ENCODE results near the gene REP15. TPM values are rescaled to one million over a fixed set of nuclear protein-coding genes. Genes with fewer than 3 reads are reported as not detected.
"Not testable (repeated sequence)": the region's sequence is repeated elsewhere in the genome, so short reads cannot be mapped to it uniquely, and the experiment has no call there.

REP15 gene
- total RNA-seq, 1 donor from 2014 or later: 1.6 TPM

- H3K27me3 Mint-ChIP-seq (ENCODE audit: unreplicated experiment): no peaks in the 10 kb centered on the region
- no peaks in the 10 kb centered on the region for H3K9me3 Mint-ChIP-seq (ENCODE audit: unreplicated experiment)
- no peak overlapping the region for H3K4me3 Mint-ChIP-seq (ENCODE audit: unreplicated experiment)
- no peak overlapping the region for H3K27ac Mint-ChIP-seq (ENCODE audit: unreplicated experiment)
- H3K36me3 Mint-ChIP-seq (ENCODE audit: unreplicated experiment): no peaks in the 10 kb centered on the region
- peak; percentile 83 for TF ChIP-seq CTCF (IDR thresholded peaks at IDR 0.05; ENCODE audit: partially characterized antibody, unreplicated experiment)
- no peaks in the 10 kb centered on the region for H3K4me1 Mint-ChIP-seq (ENCODE audit: low read depth, unreplicated experiment)
- DNase-seq: peak; percentile 29
Observed at GRCh38 chr12:27733052-27733656, 36.9 kb downstream of the REP15 start.

GRCh38 chr12:27733791-27734190, 37.5 kb downstream of the REP15 start:
- DNase-seq: no peak
- TF ChIP-seq CTCF (IDR thresholded peaks at IDR 0.05; ENCODE audit: partially characterized antibody, unreplicated experiment): no peak
- Mint-ChIP-seq H3K4me1 (ENCODE audit: low read depth, unreplicated experiment) (no peaks in the 10 kb centered on the region), H3K36me3 (ENCODE audit: unreplicated experiment) (no peaks in the 10 kb centered on the region), H3K4me3 (ENCODE audit: unreplicated experiment) (no peak overlapping the region), H3K9me3 (ENCODE audit: unreplicated experiment) (no peaks in the 10 kb centered on the region), H3K27me3 (ENCODE audit: unreplicated experiment) (no peaks in the 10 kb centered on the region), H3K27ac (ENCODE audit: unreplicated experiment) (no peak overlapping the region)

GRCh38 chr12:27734321-27734720, 38.1 kb downstream of the REP15 start:
- not testable (repeated sequence) for H3K36me3 Mint-ChIP-seq (ENCODE audit: unreplicated experiment); H3K27me3 Mint-ChIP-seq (ENCODE audit: unreplicated experiment); DNase-seq; H3K9me3 Mint-ChIP-seq (ENCODE audit: unreplicated experiment); H3K27ac Mint-ChIP-seq (ENCODE audit: unreplicated experiment); H3K4me3 Mint-ChIP-seq (ENCODE audit: unreplicated experiment); H3K4me1 Mint-ChIP-seq (ENCODE audit: low read depth, unreplicated experiment)

GRCh38 chr12:27743601-27744000, 47.4 kb downstream of the REP15 start:
- Mint-ChIP-seq H3K36me3 (ENCODE audit: unreplicated experiment) (peaks cover 3% of the 10 kb centered on the region), H3K9me3 (ENCODE audit: unreplicated experiment) (no peaks in the 10 kb centered on the region), H3K27me3 (ENCODE audit: unreplicated experiment) (peaks cover 4% of the 10 kb centered on the region), H3K4me3 (ENCODE audit: unreplicated experiment) (no peak overlapping the region), H3K4me1 (ENCODE audit: low read depth, unreplicated experiment) (no peaks in the 10 kb centered on the region), H3K27ac (ENCODE audit: unreplicated experiment) (no peak overlapping the region)
- TF ChIP-seq CTCF (IDR thresholded peaks at IDR 0.05; ENCODE audit: partially characterized antibody, unreplicated experiment): no peak
- DNase-seq: no peak

GRCh38 chr12:27745734-27746133, 49.5 kb downstream of the REP15 start:
- H3K27ac Mint-ChIP-seq (ENCODE audit: unreplicated experiment); H3K4me3 Mint-ChIP-seq (ENCODE audit: unreplicated experiment); H3K4me1 Mint-ChIP-seq (ENCODE audit: low read depth, unreplicated experiment); DNase-seq; H3K27me3 Mint-ChIP-seq (ENCODE audit: unreplicated experiment); H3K9me3 Mint-ChIP-seq (ENCODE audit: unreplicated experiment); H3K36me3 Mint-ChIP-seq (ENCODE audit: unreplicated experiment): not testable (repeated sequence)

Other genes starting within 250 kb of the REP15 start
- not detected for gene SMCO2, start 249.7 kb upstream of the REP15 start, total RNA-seq (ENCODE audit: unreplicated experiment)
- gene PPFIBP1, start 172.2 kb upstream of the REP15 start, total RNA-seq (ENCODE audit: unreplicated experiment): 43.0 TPM
- gene MRPS35, start 14.4 kb downstream of the REP15 start, total RNA-seq (ENCODE audit: unreplicated experiment): 27.4 TPM
- gene KLHL42, start 83.8 kb downstream of the REP15 start, total RNA-seq (ENCODE audit: unreplicated experiment): 65.3 TPM
- gene MANSC4, start 83.8 kb downstream of the REP15 start, total RNA-seq (ENCODE audit: unreplicated experiment): not detected

Measured in glutamatergic neuron (in vitro differentiated cells).